Omental fat pad (tissue), 4 donors: ENCODE data around the gene DTX3L. TPM values are rescaled to one million over a fixed set of nuclear protein-coding genes. Genes with fewer than 3 reads are reported as not detected.

Experiments
- ATAC-seq: fragments of 150-250 bp; one replicate; pipeline ENCODE4 v1.9.1; 2016; ENCODE audit warnings: mild to moderate bottlenecking, moderate library complexity; ENCODE audit not compliant: low FRiP score
- DNase-seq: peaks from one replicate; pipeline ENCODE4 v3.0.0-alpha.2; 2019; ENCODE audit warnings: low spot score
- CTCF ChIP-seq, 3 donors: fragments of 450-650 bp; IDR thresholded peaks; one replicate each; pipeline ENCODE4 v1.5.1; 2016 to 2017; ENCODE audit warnings: antibody characterized with exemption in 3 of 3, mild to moderate bottlenecking in 3 of 3, moderate library complexity in 2 of 3
- total RNA-seq, 4 donors: library from RNA; depleted of rRNA; stranded (reverse); fragments of >200 nt; gene quantifications; one replicate each; pipeline ENCODE4 v1.1.0, GENCODE V29; 2016

The DTX3L gene
- total RNA-seq, 4 donors from 2014 or later = 24.0 to 60.2 (median 38.0) TPM

GRCh38 chr3:122586773-122587485 lies 22.8 kb downstream of the DTX3L start:
- TF ChIP-seq CTCF (IDR thresholded peaks at IDR 0.05) = no peak
- DNase-seq (no peak), ATAC-seq (no peak)

DNA sequence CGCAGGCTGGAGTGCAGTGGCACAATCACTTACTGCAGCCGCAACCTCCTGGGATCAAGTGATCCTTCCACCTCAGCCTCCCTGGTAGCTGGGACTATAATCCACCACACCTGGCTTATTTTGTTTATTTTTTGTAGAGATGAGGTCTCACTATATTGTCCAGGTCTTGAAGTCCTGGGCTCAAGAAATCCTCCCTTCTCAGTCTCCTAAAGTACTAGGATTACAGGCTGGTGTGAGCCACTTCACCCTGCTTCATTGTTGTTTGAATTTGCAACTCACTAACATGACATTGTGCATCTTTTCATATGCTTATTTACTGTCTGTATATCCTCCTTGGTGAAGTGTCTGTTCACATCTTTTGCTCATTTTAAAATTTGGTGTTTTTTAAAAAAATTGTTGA lies 23.4 kb downstream of the DTX3L start:
- no peak for ATAC-seq
- TF ChIP-seq CTCF (IDR thresholded peaks at IDR 0.05) = no peak
- DNase-seq = no peak

DNA sequence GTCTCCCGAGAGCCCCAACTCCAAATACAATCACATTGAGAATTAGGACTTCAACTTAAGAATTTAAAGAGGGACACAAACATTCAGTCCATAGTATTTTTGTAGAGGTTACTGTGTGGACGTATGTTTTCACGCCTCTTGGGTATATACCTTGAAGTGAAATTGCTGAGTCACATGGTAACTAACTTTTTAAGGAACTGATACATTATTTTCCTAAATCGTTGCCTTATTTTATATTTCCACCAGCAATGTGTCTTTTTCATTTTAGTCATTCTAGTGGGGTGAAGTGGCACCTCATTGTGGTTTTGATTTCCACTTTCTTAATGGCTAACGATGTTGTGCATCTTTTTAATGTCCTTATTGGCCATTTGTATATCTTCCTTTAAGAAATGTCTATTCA lies 25.2 kb downstream of the DTX3L start:
- no peak for TF ChIP-seq CTCF (IDR thresholded peaks at IDR 0.05)
- ATAC-seq (no peak), DNase-seq (no peak)

GRCh38 chr3:122590610-122591009 lies 26.5 kb downstream of the DTX3L start:
- TF ChIP-seq CTCF (IDR thresholded peaks at IDR 0.05) = no peak
- DNase-seq = no peak
- ATAC-seq = no peak

DNA sequence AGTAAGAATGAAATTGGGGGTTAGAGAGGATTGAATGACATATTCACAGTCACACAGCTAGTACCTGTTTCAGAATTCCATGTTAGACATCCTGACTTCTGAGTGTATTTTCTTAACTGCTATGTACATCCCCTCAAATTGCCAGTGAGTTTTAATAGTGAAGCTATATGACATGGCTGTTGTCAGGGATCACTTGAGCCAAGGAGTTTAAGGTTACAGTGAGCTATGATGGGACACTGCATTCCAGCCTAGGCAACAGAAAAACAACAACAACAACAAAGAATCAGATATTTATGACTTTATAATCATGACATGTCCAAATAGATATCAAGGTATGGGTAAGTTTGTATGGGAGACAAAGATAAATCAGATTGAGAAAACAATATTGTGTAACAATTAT lies 29.9 kb downstream of the DTX3L start:
- DNase-seq (no peak), ATAC-seq (no peak)
- no peak for TF ChIP-seq CTCF (IDR thresholded peaks at IDR 0.05)

DNA sequence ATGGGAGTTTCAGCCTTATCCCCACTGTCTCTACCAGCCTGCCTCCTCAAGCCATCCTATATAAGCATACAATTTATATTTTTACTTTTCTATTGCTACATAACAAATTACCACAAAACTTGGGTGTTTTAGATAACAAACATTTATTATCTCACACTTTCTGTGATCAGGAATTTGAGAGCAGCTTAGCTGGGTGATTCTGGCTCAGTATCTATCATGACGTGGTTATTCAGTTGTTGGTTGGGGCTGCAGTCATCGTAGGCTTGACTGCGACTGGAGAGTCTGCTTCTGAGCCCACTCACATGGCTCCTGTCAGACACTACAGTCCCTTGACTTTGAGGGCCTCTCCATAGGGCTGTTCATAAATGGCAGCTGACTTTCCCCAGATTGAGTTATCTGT lies 34.0 kb downstream of the DTX3L start:
- TF ChIP-seq CTCF (IDR thresholded peaks at IDR 0.05) = no peak
- no peak for DNase-seq
- ATAC-seq = no peak

DNA sequence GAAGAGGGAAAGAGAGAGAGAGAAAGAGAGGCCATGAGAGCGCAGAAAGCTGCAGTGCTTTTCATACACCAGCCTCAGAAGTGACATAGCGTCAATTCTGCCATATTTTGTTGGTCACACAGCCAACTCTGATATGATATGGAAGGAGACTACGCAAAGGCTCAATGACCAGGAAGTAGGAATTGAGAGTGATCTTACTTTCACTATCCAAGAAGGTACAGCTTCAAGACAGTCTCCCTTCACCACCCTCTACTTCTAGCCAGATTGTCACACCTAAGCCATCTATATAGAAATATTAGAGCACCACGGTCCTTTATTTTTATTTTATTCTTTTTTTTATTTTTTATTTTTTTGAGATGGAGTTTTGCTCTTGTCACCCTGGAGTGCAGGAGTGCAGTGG lies 34.4 kb downstream of the DTX3L start:
- ATAC-seq = no peak
- no peak for DNase-seq
- TF ChIP-seq CTCF (IDR thresholded peaks at IDR 0.05) = no peak
